GM19193 (cell line): Measurements from ENCODE around the gene LRFN5.

Experiments used
- POLR2A ChIP-seq: IDR thresholded peaks from 4 replicates; pipeline ENCODE4 v1.6.1; 2011; ENCODE audit not compliant: insufficient read depth, insufficient read length; ENCODE audit errors: extremely low read depth

LRFN5 gene

DNA sequence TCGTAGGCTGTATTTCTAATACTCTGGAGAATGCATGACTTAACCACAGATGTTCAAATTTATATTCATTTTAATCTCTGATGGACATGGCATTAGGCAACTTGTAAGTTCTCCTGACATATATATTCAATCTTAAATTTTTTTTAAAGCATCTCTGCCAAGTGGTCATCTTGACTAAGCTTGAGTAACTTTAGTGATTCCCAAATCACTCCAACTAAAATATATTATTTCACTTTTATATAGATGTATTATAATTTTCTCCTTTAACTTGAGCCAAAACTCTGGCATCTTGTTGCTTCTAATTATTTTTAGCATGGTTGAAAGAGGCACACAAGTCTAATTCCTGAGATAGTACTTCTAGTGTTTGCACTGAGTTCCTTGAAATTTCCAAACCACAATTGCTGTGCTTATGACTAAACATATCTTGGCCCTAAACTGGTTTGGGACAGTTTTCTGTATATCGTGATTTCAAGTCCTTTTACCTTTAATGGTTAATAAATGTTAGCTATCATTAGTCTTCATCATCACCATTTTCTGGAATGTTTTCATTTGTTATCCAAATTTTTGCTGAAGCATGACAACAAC, 8.4 kb downstream of the LRFN5 start:
- TF ChIP-seq POLR2A: no peak

GRCh38 chr14:41623736-41624135, 17.1 kb downstream of the LRFN5 start:
- no peak for TF ChIP-seq POLR2A

- TF ChIP-seq POLR2A: no peak
These were observed 23.2 kb downstream of the LRFN5 start for GRCh38 chr14:41629876-41630275.

DNA sequence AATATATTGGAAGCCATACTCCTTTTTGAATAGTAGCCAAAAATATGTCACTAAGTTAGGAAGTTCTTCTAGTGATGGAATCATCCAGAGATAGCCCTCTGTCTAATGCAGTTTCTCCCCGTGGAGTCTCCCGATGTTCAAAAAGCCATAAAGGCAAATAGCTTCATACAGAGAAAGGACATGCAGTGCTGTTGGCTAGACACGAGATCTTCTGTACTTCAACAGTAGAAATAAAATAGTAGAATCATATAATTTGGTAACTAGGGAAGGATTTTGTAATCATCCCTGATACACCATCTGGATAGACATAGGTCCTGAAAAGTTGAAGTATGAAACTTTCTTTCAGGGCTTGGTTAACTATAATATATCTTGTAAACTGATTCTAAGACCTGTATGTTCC, 27.6 kb downstream of the LRFN5 start:
- no peak for TF ChIP-seq POLR2A

- no peak for TF ChIP-seq POLR2A
These were observed 30.1 kb downstream of the LRFN5 start for GRCh38 chr14:41636492-41637392.

DNA sequence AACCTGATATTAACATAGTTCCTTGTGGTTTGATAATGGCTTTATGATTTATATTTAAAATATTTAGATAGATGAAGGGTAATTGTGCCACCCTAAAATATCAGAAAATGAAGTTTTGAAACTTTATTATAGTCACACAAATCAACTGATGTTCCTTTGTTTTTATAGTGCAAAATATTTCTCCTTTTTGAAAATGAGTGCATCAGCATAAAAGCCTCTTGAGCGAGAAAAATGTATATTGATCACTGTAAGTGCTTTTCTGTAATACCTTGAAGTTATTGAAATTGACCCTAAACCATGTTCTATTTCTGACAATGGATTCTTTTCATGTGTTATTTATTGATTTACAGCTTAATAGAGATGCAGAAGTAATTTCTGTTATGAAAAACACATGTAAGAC, 35.0 kb downstream of the LRFN5 start:
- no peak for TF ChIP-seq POLR2A

DNA sequence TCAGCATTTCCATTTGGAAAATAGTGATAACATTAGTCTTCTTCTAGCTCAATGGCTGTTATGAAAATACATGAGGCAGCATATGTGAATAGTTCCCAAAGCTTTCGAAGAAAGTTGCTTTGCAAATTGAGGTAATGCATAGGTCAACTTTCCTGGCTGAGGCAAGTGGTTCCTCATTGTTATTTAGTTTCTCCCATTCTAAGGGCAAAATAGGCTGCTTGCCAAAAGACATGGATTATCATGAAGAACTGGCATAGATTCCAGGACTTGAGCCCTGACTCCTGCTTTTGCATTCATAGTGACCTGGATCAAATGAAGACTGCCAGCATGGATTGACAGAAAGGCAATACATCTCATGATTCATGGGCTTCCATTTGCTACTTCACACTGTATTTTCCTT, 35.7 kb downstream of the LRFN5 start:
- TF ChIP-seq POLR2A: no peak

DNA sequence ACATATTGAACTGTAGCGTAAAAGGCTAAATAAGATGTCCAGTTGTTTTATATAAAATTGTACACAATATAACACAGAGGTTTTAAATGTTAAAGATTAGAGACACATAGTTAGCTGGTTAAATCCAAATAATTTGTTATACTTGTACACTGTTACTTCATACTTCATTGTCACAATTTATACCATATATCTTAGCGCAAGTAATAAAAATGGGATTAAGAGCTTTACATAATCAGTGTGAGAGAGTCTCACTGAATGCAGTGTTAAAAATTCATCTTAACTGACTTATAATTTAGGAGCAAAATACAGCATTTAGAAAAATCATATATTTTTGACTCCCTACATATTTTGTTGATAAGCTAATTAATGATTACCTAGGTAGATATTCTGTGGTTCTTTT, 36.1 kb downstream of the LRFN5 start:
- TF ChIP-seq POLR2A: no peak

DNA sequence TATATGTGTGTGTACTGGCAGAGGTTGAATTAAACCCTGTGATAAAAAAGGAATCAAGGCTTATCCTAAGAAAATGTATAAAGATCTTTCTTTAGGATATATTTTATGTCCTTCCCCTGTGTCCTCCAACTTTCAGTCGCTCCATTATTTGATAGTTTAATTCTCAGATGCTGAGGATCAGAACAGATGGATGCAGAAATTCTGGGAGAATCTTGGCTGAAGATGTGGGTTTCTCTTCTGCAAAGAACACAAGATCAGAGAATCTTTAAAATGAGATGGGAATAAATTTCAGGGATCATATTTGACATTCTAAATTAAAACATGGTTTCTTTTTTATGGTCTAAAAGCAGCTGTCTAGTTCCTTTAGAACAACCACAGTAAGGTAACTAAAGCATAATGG, 37.9 kb downstream of the LRFN5 start:
- TF ChIP-seq POLR2A: no peak

GRCh38 chr14:41650802-41651201, 44.1 kb downstream of the LRFN5 start:
- no peak for TF ChIP-seq POLR2A

- TF ChIP-seq POLR2A: no peak
These were observed 47.5 kb downstream of the LRFN5 start for GRCh38 chr14:41654196-41654595.

- TF ChIP-seq POLR2A: no peak
These were observed 56.2 kb downstream of the LRFN5 start for GRCh38 chr14:41662780-41663472.

DNA sequence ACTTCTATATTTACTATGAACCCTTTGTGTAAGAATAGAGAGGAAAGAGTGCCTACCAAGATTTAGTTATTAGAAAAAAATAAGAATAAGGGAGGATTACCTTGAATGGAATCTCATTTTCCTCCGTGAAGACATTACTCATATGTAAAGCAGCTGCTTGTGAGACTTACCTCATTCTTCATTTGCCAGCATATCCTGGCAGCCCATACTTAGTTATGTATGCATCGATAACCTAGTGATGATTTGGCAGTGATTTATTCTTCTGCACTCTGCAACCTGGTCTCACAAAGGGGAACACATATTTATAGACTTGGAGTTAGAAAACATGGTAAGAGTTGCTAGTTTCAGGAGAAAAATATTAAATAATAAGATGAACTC, 56.8 kb downstream of the LRFN5 start:
- no peak for TF ChIP-seq POLR2A

DNA sequence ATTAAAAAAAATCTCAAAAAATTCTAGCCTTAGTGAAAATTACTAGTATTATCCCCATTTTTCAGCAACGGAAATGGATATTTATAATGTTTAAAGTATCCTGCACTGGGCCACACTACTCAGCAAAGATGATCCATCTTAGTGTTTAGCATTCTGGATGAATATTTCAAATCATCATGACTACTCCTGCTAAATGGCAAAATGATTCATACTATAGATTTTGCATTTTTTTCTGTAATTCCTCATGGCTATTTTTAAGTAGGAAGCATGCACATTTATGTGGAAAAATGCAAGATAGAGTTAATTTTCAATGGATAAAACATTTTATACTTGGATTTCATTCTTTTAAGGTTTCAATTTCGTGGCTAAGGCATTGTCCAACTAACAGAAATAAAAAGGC, 59.6 kb downstream of the LRFN5 start:
- no peak for TF ChIP-seq POLR2A

- no peak for TF ChIP-seq POLR2A
These were observed 61.7 kb downstream of the LRFN5 start for GRCh38 chr14:41668356-41668755.

DNA sequence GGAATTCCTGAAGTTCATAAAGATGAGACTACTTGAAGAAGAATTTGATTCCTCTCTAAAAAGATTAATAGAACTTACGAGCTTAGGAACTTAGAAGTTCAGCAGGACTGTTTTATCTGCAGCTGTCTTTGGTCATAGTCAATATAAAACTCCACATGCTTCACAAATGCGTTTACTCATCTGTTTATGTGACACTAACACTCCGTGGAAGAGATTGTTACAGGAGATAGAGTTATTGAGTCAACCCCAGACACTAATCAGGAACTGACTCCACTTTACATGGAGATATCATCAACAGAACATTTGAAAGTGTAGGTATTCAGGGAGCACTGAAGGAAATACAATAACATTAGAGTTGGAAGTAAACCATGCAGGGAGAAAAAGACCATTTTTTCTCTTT, 92.8 kb downstream of the LRFN5 start:
- no peak for TF ChIP-seq POLR2A

GRCh38 chr14:41718477-41719166, 111.9 kb downstream of the LRFN5 start:
- no peak for TF ChIP-seq POLR2A
